DND-41 (cell line): ENCODE measurements around the gene C9orf40.

ENCODE experiments used
- ATAC-seq: fragments of 200-7000 bp; cut with Tn5 transposase; 3 replicates; pipeline ENCODE4 v1.9.1; 2021; ENCODE audit warnings: low read depth; ENCODE audit not compliant: insufficient read depth
- DNase-seq: peaks from one replicate; pipeline ENCODE4 v3.0.0-alpha.2; 2020
- H2AFZ ChIP-seq: 2 replicates; pipeline ENCODE4 v1.6.0; 2012; ENCODE audit warnings: low read depth, low read length
- H3K27ac ChIP-seq: 2 replicates; pipeline ENCODE4 v1.5.1; 2012; ENCODE audit warnings: low read length, inconsistent platforms
- H3K27me3 ChIP-seq: fragments of 200-600 bp; sonication (generic); 2 replicates; pipeline ENCODE4 v1.6.0; 2012; ENCODE audit warnings: low read length, mild to moderate bottlenecking, inconsistent platforms; ENCODE audit not compliant: insufficient read depth, poor library complexity
- H3K36me3 ChIP-seq: 2 replicates; pipeline ENCODE4 v1.5.1; 2012; ENCODE audit warnings: low read length, inconsistent platforms; ENCODE audit not compliant: insufficient read depth
- H3K4me1 ChIP-seq: 2 replicates; pipeline ENCODE4 v1.5.1; 2012; ENCODE audit warnings: mild to moderate bottlenecking, low read length; ENCODE audit not compliant: insufficient read depth
- H3K4me2 ChIP-seq: 2 replicates; pipeline ENCODE4 v1.6.0; 2012; ENCODE audit warnings: mild to moderate bottlenecking, moderate library complexity, low read length, inconsistent platforms; ENCODE audit not compliant: insufficient read depth
- H3K4me3 ChIP-seq, 2 experiments: fragments of 200-600 bp in 1 of 2; shearing (Covaris generic) in 1 of 2; 2 replicates each; pipeline ENCODE4 v1.5.1; 2012 to 2016; ENCODE audit warnings: inconsistent platforms in 2 of 2, low read length in 2 of 2, mild to moderate bottlenecking in 2 of 2, low read depth in 1 of 2, moderate library complexity in 1 of 2
- H3K79me2 ChIP-seq: 2 replicates; pipeline ENCODE4 v1.6.0; 2012; ENCODE audit warnings: low read length, inconsistent platforms; ENCODE audit not compliant: insufficient read depth
- H3K9ac ChIP-seq: 2 replicates; pipeline ENCODE4 v1.6.0; 2012; ENCODE audit warnings: low read depth, mild to moderate bottlenecking, inconsistent platforms, low read length, moderate library complexity
- H3K9me3 ChIP-seq: 2 replicates; pipeline ENCODE4 v1.5.1; 2012; ENCODE audit warnings: low read length, moderate library complexity, mild to moderate bottlenecking, inconsistent platforms; ENCODE audit not compliant: insufficient read depth, severe bottlenecking
- H4K20me1 ChIP-seq: 2 replicates; pipeline ENCODE4 v1.6.0; 2012; ENCODE audit warnings: low read length; ENCODE audit not compliant: insufficient read depth
- CTCF ChIP-seq: IDR thresholded peaks from 2 replicates; pipeline ENCODE4 v1.5.1; 2012; ENCODE audit warnings: borderline replicate concordance, low read length, moderate library complexity, mild to moderate bottlenecking; ENCODE audit not compliant: poor library complexity, severe bottlenecking; ENCODE audit errors: extremely low read depth
- EZH2 ChIP-seq: IDR thresholded peaks from 3 replicates; pipeline ENCODE4 v1.6.1; 2012; ENCODE audit warnings: borderline replicate concordance, low read depth, mild to moderate bottlenecking, moderate library complexity, low read length, inconsistent platforms; ENCODE audit not compliant: severe bottlenecking

The C9orf40 gene

DNA sequence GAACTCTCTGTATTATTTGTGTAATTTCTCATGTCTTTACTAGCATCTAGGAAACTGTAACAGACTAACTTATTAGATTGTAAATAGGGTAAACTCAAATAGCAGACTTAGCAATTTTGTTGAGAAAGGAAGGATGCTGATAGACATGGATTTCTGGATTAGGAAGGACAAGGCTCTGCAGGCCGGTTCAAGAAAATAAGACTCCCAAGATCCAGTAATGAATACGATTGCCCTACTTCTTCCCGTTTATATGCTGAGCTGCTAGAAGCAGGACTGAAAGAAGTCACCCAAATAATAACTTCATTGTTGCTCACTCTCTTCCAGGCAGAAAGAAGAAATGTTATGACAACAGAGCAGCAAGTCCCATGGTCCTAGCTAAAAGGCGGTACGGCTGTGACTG lies 22.8 kb upstream of the C9orf40 start:
- Histone ChIP-seq H3K36me3 (peaks cover 18% of the 10 kb centered on the region; the same call in 1 of the 2 replicates), H3K4me2 (no peak overlapping the region), H3K9me3 (no peaks in the 10 kb centered on the region), H3K27me3 (no peaks in the 10 kb centered on the region), H2AFZ (no peak overlapping the region), H3K4me3 (no peak overlapping the region), H3K4me1 (peaks cover 12% of the 10 kb centered on the region), H4K20me1 (no peaks in the 10 kb centered on the region), H3K9ac (no peak overlapping the region), H3K79me2 (no peaks in the 10 kb centered on the region), H3K27ac (no peak overlapping the region)
- no peak for TF ChIP-seq CTCF
- TF ChIP-seq EZH2 = no peak
- DNase-seq (no peak), ATAC-seq (no peak)

DNA sequence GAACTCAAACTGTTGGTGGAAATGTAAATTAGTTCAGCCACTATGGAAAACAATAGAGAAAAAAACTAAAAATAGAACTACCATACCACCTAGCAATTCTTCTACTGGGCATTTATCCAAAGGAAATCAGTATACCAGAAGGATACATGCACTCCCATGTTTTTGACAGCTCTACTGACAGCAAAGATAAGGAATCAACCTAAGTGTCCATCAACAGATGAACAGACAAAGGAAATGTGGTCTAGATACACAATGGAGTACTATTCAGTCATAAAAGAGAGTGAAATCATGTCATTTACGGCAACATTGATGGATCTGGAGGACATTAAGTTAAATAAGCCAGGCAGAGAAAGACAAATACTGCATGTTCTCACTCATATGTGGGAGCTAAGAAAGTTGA lies 21.8 kb upstream of the C9orf40 start:
- H3K4me1 ChIP-seq = peaks cover 12% of the 10 kb centered on the region
- no peak overlapping the region for H3K4me2 ChIP-seq
- peaks cover 9% of the 10 kb centered on the region; the same call in 1 of the 2 replicates for H3K36me3 ChIP-seq
- H4K20me1 ChIP-seq = no peaks in the 10 kb centered on the region
- H2AFZ ChIP-seq = no peak overlapping the region
- no peaks in the 10 kb centered on the region for H3K9me3 ChIP-seq
- no peak overlapping the region for H3K27ac ChIP-seq
- DNase-seq = no peak
- TF ChIP-seq CTCF (no peak), EZH2 (no peak)
- H3K79me2 ChIP-seq = no peaks in the 10 kb centered on the region
- ATAC-seq = no peak
- no peak overlapping the region for H3K4me3 ChIP-seq
- no peaks in the 10 kb centered on the region for H3K27me3 ChIP-seq
- H3K9ac ChIP-seq = no peak overlapping the region

GRCh38 chr9:74973714-74974113 lies 21.0 kb upstream of the C9orf40 start:
- TF ChIP-seq CTCF (no peak), EZH2 (no peak)
- H2AFZ ChIP-seq = no peak overlapping the region
- peak; percentile 73 for ATAC-seq
- no peak overlapping the region for H3K4me2 ChIP-seq
- H3K79me2 ChIP-seq = no peaks in the 10 kb centered on the region
- H3K27ac ChIP-seq = no peak overlapping the region
- no peak overlapping the region for H3K4me3 ChIP-seq
- H3K27me3 ChIP-seq = no peaks in the 10 kb centered on the region
- no peaks in the 10 kb centered on the region for H3K9me3 ChIP-seq
- no peak overlapping the region for H3K9ac ChIP-seq
- H3K4me1 ChIP-seq = peaks cover 12% of the 10 kb centered on the region
- no peaks in the 10 kb centered on the region for H4K20me1 ChIP-seq
- DNase-seq = no peak
- H3K36me3 ChIP-seq = 0 out of 2 replicates have a peak, but pooled peaks cover 4% of the 10 kb centered on the region

GRCh38 chr9:74963056-74963455 lies 10.3 kb upstream of the C9orf40 start:
- H3K79me2 ChIP-seq = no peaks in the 10 kb centered on the region
- H3K9ac ChIP-seq = no peak overlapping the region
- no peak for TF ChIP-seq EZH2
- no peak for TF ChIP-seq CTCF
- peaks cover 8% of the 10 kb centered on the region for H3K9me3 ChIP-seq
- no peak overlapping the region for H3K27ac ChIP-seq
- no peak overlapping the region for H2AFZ ChIP-seq
- H3K4me3 ChIP-seq = no peak overlapping the region
- H4K20me1 ChIP-seq = no peaks in the 10 kb centered on the region
- no peak for DNase-seq
- peaks cover 12% of the 10 kb centered on the region; the same call in 1 of the 2 replicates for H3K36me3 ChIP-seq
- no peaks in the 10 kb centered on the region for H3K4me1 ChIP-seq
- ATAC-seq = no peak
- no peaks in the 10 kb centered on the region for H3K27me3 ChIP-seq
- H3K4me2 ChIP-seq = no peak overlapping the region
